Loucy (cell line): ENCODE data around the gene BCKDHB.

Experiments used
- CTCF ChIP-seq: fragments of 200-600 bp; sonication (generic); conservative IDR thresholded peaks from 2 replicates; pipeline ENCODE4 v1.5.1; 2014; ENCODE audit warnings: mild to moderate bottlenecking, antibody characterized with exemption, low read length
- EZH2phosphoT487 ChIP-seq: fragments of 200-600 bp; IDR thresholded peaks from 2 replicates; pipeline ENCODE4 v1.6.1; 2018; ENCODE audit warnings: antibody characterized with exemption, mild to moderate bottlenecking, moderate library complexity, borderline replicate concordance

DNA sequence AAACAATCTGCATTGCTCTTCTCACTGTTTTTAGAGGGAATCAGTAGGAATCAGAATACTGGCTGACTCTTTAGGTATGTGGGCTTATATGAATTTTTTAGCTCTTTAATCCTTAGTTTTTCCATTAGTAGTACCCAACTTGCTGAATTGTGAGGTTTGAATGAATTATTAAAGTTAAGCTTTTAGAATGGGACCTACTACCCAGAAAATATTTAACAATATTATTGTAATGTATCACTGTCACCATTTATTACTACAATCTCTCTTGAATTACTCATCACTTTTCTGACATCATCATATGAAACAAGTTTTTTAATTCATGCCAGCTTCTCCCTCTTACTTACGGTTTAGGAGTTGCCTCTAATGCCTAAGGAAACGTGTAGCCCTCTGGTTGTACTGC, 212.7 kb downstream of the BCKDHB start:
- no peak for TF ChIP-seq CTCF
- no peak for TF ChIP-seq EZH2phosphoT487
